Activated B cell treated with CpG ODN at 0.5 μM for 24 hours (primary cell): Measurements from ENCODE around the gene SP3. TPM values are rescaled to one million over a fixed set of nuclear protein-coding genes. Genes with fewer than 3 reads are reported as not detected.

Experiments
- ATAC-seq: fragments of 200-7000 bp; cut with Tn5 transposase; one replicate; pipeline ENCODE4 v1.10.0; 2021; ENCODE audit warnings: low read depth, mild to moderate bottlenecking, moderate library complexity
- CTCF ChIA-PET: fragments of 350-600 bp; sonication (Branson Sonifier 250); formaldehyde crosslinking; loops from one replicate; lab custom pipeline; 2021; ENCODE audit warnings: antibody characterized with exemption; lab: Charles Lee
- POLR2A ChIA-PET: fragments of 350-600 bp; sonication (Branson Sonifier 250); formaldehyde crosslinking; loops from one replicate; lab custom pipeline; 2021; ENCODE audit warnings: antibody characterized with exemption; lab: Charles Lee
- DNase-seq: peaks from one replicate; pipeline ENCODE4 v3.0.0; 2022
- H3K27ac Mint-ChIP-seq: one replicate; pipeline ENCODE4 v1.8.0; 2020; ENCODE audit warnings: mixed read lengths
- H3K27me3 Mint-ChIP-seq: one replicate; pipeline ENCODE4 v1.8.0; 2021; ENCODE audit warnings: mixed read lengths
- H3K36me3 Mint-ChIP-seq: one replicate; pipeline ENCODE4 v1.8.0; 2021; ENCODE audit warnings: low read depth, mixed read lengths
- H3K4me1 Mint-ChIP-seq: one replicate; pipeline ENCODE4 v1.8.0; 2021; ENCODE audit warnings: mixed read lengths
- H3K4me3 Mint-ChIP-seq: one replicate; pipeline ENCODE4 v1.8.0; 2020; ENCODE audit warnings: mild to moderate bottlenecking, mixed read lengths
- H3K9me3 Mint-ChIP-seq: one replicate; pipeline ENCODE4 v1.8.0; 2020; ENCODE audit warnings: mixed read lengths
- CTCF ChIP-seq: fragments of 200-600 bp; IDR thresholded peaks from one replicate; pipeline ENCODE4 v1.8.0; 2022; ENCODE audit warnings: antibody characterized with exemption, mild to moderate bottlenecking
- intact Hi-C: fragments of 100-400 bp; cut with micrococcal nuclease; formaldehyde crosslinking; loops from one replicate; pipeline ENCODE4 v1.15.1; 2024
- total RNA-seq: library from RNA; stranded (reverse); gene quantifications from 2 replicates; pipeline ENCODE4 v1.2.3, GENCODE V29; 2022

SP3 gene
- total RNA-seq, 1 donor from 2014 or later, result 139 TPM

- ATAC-seq (no peak), DNase-seq (no peak)
- ChIA-PET POLR2A (no interaction called here), CTCF (no interaction called here)
- intact Hi-C loops, result no loop called here
- no peak for TF ChIP-seq CTCF
- no peaks in the 10 kb centered on the region for H3K9me3 Mint-ChIP-seq
- peaks cover 12% of the 10 kb centered on the region for H3K4me1 Mint-ChIP-seq
- no peak overlapping the region for H3K4me3 Mint-ChIP-seq
- H3K27me3 Mint-ChIP-seq, result no peaks in the 10 kb centered on the region
- no peak overlapping the region for H3K27ac Mint-ChIP-seq
- H3K36me3 Mint-ChIP-seq, result no peaks in the 10 kb centered on the region
Measured at GRCh38 chr2:174008720-174009119, 43.5 kb upstream of the SP3 start.

GRCh38 chr2:174007010-174007409, 41.8 kb upstream of the SP3 start:
- TF ChIP-seq CTCF, result no peak
- ChIA-PET CTCF (no interaction called here), POLR2A (interaction anchor here (0.6 kb wide), 1 partner anchor 43 kb away, joined by 4 read pairs; no protein-coding TSS in a partner anchor)
- no peak overlapping the region for H3K4me3 Mint-ChIP-seq
- H3K27me3 Mint-ChIP-seq, result no peaks in the 10 kb centered on the region
- DNase-seq, result no peak
- no peak for ATAC-seq
- H3K27ac Mint-ChIP-seq, result no peak overlapping the region
- H3K4me1 Mint-ChIP-seq, result no peaks in the 10 kb centered on the region
- intact Hi-C loops, result loop anchor here (2.0 kb wide), 1 partner anchor 16 kb away; no protein-coding TSS in a partner anchor
- H3K9me3 Mint-ChIP-seq, result no peaks in the 10 kb centered on the region
- H3K36me3 Mint-ChIP-seq, result no peaks in the 10 kb centered on the region

GRCh38 chr2:174005801-174006419, 40.7 kb upstream of the SP3 start:
- Mint-ChIP-seq H3K27ac (no peak overlapping the region), H3K4me3 (no peak overlapping the region)

GRCh38 chr2:174004905-174005605, 39.9 kb upstream of the SP3 start:
- no peaks in the 10 kb centered on the region for H3K36me3 Mint-ChIP-seq
- H3K4me1 Mint-ChIP-seq, result no peaks in the 10 kb centered on the region
- H3K9me3 Mint-ChIP-seq, result no peaks in the 10 kb centered on the region
- H3K27ac Mint-ChIP-seq, result no peak overlapping the region
- ChIA-PET CTCF (no interaction called here), POLR2A (no interaction called here)
- no peak overlapping the region for H3K4me3 Mint-ChIP-seq
- H3K27me3 Mint-ChIP-seq, result no peaks in the 10 kb centered on the region
- TF ChIP-seq CTCF, result no peak
- DNase-seq, result no peak
- intact Hi-C loops, result no loop called here
- no peak for ATAC-seq

More at GRCh38 chr2:174005801-174006419, 40.7 kb upstream of the SP3 start:
- POLR2A ChIA-PET, result no interaction called here
- Mint-ChIP-seq H3K4me1 (no peaks in the 10 kb centered on the region), H3K36me3 (no peaks in the 10 kb centered on the region), H3K27me3 (no peaks in the 10 kb centered on the region), H3K9me3 (no peaks in the 10 kb centered on the region)
- intact Hi-C loops, result loop anchor here (2.0 kb wide), 1 partner anchor 17 kb away; no protein-coding TSS in a partner anchor
- no peak for TF ChIP-seq CTCF
- CTCF ChIA-PET, result no interaction called here
- DNase-seq (no peak), ATAC-seq (no peak)
